GM12892 (cell line): ENCODE results near the gene KRT2.

Experiments
- POLR2A ChIP-seq: IDR thresholded peaks from 2 replicates; pipeline ENCODE4 v1.6.1; 2011; ENCODE audit warnings: low read depth, low read length, control low read depth
- POLR2AphosphoS5 ChIP-seq: IDR thresholded peaks from 2 replicates; pipeline ENCODE4 v1.6.1; 2011; ENCODE audit warnings: low read depth, low read length, control low read depth
- TAF1 ChIP-seq: IDR thresholded peaks from 2 replicates; pipeline ENCODE4 v1.6.1; 2011; ENCODE audit warnings: low read depth, mild to moderate bottlenecking, control low read depth, low read length, borderline replicate concordance

DNA sequence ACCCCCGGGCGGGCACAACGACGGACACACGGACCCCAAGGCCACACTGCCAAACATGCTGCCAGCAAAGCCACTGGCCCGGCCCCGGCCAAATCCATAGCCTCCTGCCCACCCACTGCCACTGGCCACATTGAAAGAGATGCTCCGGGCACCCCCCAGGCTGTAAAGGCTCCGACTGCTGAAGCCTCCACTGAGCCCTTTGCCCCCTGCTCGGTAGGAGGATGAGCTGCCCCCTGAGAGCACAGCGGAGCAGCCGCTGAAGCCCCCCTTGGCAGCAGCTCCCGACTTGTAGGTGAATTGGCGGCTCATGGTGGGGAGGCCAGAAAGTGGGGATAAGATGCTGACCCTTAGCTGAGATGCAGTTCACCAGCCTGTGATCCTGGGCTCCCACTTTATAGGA lies 33.8 kb downstream of the KRT2 start, which contains the start of gene KRT73:
- TF ChIP-seq POLR2A (no peak), POLR2AphosphoS5 (no peak), TAF1 (no peak)
